Fibroblast of pulmonary artery (primary cell): Measurements from ENCODE around the gene VAX1.

Experiments used
- DNase-seq: peaks from one replicate; pipeline ENCODE4 v3.0.0-alpha.2; 2010; ENCODE audit warnings: low read depth
- H3K4me3 ChIP-seq: replicated peaks from 2 replicates; pipeline ENCODE4 v1.5.1; 2011; ENCODE audit warnings: low read depth, mild to moderate bottlenecking, control low read depth, low read length, moderate library complexity
- CTCF ChIP-seq: IDR thresholded peaks from 2 replicates; pipeline ENCODE4 v1.5.1; 2011; ENCODE audit warnings: mild to moderate bottlenecking, control low read depth, low read length, inconsistent platforms; ENCODE audit errors: missing control alignments

VAX1 gene

DNA sequence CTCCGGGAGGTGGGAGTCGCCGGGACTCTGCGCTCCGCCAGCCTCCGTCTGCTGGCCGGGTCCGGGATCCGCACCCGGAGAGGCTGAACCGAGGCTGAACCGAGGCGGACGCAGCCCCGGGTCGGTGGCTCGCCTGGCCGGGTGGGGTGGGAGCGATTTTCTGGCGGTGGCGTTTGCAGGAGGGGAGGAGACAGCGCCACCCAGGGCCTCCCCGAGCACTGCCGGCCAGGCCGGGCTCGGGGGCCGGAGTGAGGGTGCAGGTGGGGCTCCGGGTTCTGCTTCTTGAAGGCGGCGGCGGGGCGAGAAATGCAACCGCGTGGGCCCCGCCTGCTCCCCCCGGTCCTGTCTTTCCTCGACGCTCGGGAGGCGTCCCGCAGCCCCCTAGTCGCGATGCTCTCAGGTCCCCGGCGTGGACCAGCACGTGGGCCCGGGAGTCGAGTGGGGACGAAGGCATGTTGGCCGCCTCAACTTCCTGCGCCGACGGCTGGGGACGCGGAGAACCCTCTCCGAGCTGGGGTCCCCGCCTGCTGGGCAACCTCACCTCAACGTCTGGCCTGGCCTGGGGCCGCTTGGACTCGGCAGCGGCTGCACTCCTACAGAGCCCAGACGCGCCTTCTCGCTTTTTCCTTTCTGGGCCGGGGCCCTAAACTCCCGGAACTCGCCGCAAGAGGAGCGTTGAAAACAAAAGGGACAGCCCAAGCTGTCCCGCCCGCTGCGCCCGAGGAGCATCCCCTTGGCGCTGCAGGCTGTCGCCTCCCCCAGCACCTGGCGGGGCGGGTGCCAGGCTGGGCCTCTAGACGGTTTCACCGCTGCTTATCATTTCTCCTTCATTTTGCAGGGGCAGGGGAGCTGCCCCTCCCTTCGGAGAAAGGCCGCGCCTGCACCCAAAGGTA, 25.2 kb upstream of the VAX1 start:
- no peak overlapping the region for H3K4me3 ChIP-seq
- no peak for DNase-seq
- no peak for TF ChIP-seq CTCF

- H3K4me3 ChIP-seq: no peak overlapping the region
- TF ChIP-seq CTCF: no peak
- no peak for DNase-seq
Measured at GRCh38 chr10:117162093-117163060, 24.3 kb upstream of the VAX1 start.

DNA sequence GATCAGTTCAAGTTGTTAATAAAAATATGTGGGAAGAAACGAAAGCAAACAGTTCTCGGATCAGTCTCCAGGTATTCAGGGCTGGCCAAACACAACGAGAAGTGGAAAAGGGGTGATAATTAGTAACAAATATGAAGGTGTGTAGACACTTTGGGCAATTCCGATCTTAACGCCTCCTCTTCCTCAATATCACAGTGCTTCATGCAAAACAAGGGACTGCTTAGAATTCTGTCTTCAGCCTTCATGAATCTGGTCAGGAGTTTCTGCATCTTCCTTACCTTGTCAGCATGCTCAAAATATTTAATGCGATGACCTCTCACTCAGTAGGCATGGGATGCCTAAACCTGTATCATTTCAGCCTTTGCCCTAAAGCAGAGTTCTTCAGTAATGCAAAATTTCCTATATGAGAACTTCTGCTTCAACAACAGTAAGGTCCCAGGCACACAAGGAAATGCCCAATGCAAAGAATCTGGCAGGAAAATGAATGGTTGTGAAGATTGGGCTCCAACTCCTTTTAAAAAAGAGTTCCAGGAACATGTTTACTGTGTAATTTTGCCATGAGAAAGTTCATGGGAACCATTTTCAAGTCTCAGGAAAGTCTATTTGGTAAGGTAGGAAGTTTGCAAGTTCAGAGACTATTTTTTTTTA, 23.4 kb upstream of the VAX1 start:
- H3K4me3 ChIP-seq: no peak overlapping the region
- TF ChIP-seq CTCF: no peak
- no peak for DNase-seq

- TF ChIP-seq CTCF: no peak
- no peak overlapping the region for H3K4me3 ChIP-seq
- DNase-seq: no peak
Measured at GRCh38 chr10:117160567-117160966, 22.5 kb upstream of the VAX1 start.

- TF ChIP-seq CTCF: no peak
Measured at GRCh38 chr10:117159390-117159789, 21.3 kb upstream of the VAX1 start.

DNA sequence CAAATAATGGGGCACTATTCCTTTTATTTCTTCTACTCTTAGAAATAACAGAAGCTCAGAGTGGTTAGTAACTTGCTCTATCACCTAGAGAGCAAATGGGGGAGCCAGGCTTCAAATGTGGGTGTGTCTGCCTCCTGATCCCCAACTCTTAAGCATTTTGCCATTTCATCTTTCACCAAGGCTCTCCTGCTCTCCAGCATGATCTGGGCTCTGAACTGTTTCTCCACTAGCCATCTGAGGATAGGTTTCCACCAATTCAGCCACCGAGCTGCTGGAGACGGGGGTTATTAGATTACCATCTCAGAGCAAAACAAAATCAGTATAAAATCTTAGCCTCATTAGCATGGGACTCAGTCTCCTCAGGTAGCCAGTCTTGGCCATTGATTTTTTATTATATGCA, 20.2 kb upstream of the VAX1 start:
- no peak for TF ChIP-seq CTCF
- DNase-seq: no peak
- no peak overlapping the region for H3K4me3 ChIP-seq

More at GRCh38 chr10:117159390-117159789, 21.3 kb upstream of the VAX1 start:
- H3K4me3 ChIP-seq: no peak overlapping the region
- DNase-seq: no peak
